ENCODE measurements around the gene IQCF6. TPM values are rescaled to one million over a fixed set of nuclear protein-coding genes. Genes with fewer than 3 reads are reported as not detected.
A peak's percentile ranks its signal among the peaks of the same experiment; 100 is the strongest.

Gene IQCF6
- not detected for total RNA-seq

DNA sequence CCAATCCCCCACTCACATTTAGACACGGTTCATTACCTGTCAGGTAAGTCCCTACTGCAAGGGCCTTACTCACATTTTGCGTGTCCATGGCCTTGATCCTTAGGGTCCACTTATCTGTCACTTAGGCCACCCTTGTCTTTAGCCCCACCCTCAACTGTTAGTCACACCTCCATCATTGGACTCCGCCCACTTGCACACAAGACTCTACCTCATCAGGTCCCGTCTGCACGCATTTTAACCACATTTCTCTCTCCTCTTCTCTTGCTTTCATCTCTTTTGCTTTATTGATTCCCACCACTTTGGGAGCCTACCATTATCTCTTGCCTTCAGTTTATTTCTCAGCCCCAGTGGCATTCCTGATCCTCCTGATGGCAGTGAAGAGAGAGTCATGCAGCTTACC lies at the start of gene IQCF6:
TSS of gene IQCF6 (minus strand) at position 101 of the 400 bp plus-strand sequence. CDS start at position 88, 13 bp downstream.
- H3K9me3 Mint-ChIP-seq (ENCODE audit: low read depth) = no peaks in the 10 kb centered on the region
- H3K4me1 Mint-ChIP-seq = no peaks in the 10 kb centered on the region
- H3K27me3 Mint-ChIP-seq = peaks cover 23% of the 10 kb centered on the region
- no peak within 1 kb of the TSS for H3K27ac Mint-ChIP-seq
- no peak within 1 kb of the TSS for H3K4me3 Mint-ChIP-seq
- no peak for ATAC-seq
- CTCF ChIA-PET = no interaction called here
- no peak for DNase-seq
- H3K36me3 Mint-ChIP-seq = no peaks in the 10 kb centered on the region

DNA sequence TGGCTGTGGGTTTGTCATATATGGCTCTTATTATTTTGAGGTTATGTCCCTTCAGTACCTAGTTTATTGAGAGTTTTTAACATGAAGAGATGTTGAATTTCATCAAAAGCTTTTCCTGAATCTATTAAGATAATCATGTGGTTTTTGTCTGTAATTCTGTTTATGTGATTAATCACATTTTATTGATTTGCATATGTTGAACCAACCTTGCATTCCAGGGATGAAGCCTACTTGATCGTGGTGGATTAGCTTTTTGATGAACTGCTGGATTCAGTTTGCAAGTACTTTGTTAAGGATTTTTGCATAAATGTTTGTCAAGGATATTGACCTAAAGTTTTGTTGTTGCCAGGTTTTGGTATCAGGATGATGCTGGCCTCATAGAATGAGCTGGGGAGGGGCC lies 49.3 kb upstream of the IQCF6 start:
- CTCF ChIA-PET = interaction anchor here (1.4 kb wide), 1 partner anchor 97 kb away, joined by 4 read pairs; no protein-coding TSS in a partner anchor
- H3K27ac Mint-ChIP-seq = no peak overlapping the region
- ATAC-seq (no peak), DNase-seq (no peak)
- H3K27me3 Mint-ChIP-seq = peaks cover 30% of the 10 kb centered on the region
- H3K36me3 Mint-ChIP-seq = peaks cover 1% of the 10 kb centered on the region
- H3K4me1 Mint-ChIP-seq = peaks cover 5% of the 10 kb centered on the region
- peaks cover 6% of the 10 kb centered on the region for H3K9me3 Mint-ChIP-seq (ENCODE audit: low read depth)
- H3K4me3 Mint-ChIP-seq = no peak overlapping the region

DNA sequence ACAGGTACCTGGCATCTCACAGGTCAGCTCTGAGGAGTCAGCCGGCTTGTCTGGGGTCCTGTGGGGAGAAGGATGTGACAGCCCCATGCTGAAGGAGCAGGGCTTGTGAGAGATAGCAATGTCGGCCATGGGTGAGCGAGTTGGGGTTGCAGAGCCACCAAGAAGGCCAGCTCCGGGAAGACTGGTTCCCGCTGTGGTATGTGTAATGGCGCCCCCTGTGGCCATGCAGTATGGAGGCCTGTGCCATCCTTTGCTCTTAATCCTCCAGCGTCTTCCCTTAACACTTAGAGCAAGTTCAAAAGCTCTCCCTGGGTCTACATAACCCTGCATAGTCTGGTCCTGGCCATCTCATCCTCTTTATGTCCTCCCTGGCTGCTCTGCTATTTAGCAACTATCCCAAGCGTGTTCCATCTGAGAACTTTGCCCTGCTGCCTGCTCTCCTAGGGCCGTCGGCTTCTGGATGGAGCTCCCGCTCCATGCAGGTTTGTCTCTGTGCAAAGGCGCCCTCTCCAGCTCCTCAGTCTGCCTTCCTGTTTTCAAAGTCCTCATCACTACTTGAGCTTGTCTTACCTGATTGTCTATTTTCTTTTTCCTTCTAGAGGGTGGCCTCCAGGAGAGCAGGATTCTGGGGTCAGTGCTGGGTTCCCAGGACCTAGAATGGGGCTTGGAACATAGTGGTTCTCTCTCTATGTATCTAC lies 40.8 kb upstream of the IQCF6 start:
- CTCF ChIA-PET = interaction anchor here (0.6 to 0.7 kb wide), 2 partner anchors 20 to 27 kb away, joined by 3 read pairs; no protein-coding TSS in a partner anchor
- peaks cover 4% of the 10 kb centered on the region for H3K9me3 Mint-ChIP-seq (ENCODE audit: low read depth)
- DNase-seq = no peak
- H3K36me3 Mint-ChIP-seq = peaks cover 3% of the 10 kb centered on the region
- H3K27ac Mint-ChIP-seq = no peak overlapping the region
- peaks cover 46% of the 10 kb centered on the region for H3K27me3 Mint-ChIP-seq
- no peak for ATAC-seq
- peaks cover 31% of the 10 kb centered on the region for H3K4me1 Mint-ChIP-seq
- no peak overlapping the region for H3K4me3 Mint-ChIP-seq

DNA sequence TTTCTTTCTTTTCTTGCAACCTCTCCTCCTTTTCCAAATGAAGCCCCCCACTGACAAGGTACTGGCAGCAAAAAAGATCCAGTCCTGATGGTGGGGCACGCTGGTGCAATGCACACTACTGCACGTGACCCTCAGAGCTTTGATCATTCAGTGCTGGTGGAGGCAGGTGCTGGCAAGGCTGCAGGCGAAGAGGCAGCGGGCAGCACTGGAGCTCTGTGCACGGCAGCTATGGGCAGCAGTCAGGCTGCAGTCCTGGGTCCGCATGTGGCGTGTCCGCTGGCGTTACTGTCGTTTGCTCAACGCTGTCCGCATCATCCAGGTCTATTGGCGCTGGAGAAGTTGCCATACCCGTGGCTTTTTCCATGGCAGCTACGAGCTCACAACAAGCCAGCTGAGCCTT lies 40.1 kb upstream of the IQCF6 start:
- H3K27me3 Mint-ChIP-seq = peaks cover 46% of the 10 kb centered on the region
- CTCF ChIA-PET = interaction anchor here (0.7 kb wide), 1 partner anchor 19 kb away, joined by 3 read pairs; no protein-coding TSS in a partner anchor
- no peak for ATAC-seq
- peaks cover 31% of the 10 kb centered on the region for H3K4me1 Mint-ChIP-seq
- peaks cover 3% of the 10 kb centered on the region for H3K36me3 Mint-ChIP-seq
- H3K27ac Mint-ChIP-seq = no peak overlapping the region
- peaks cover 4% of the 10 kb centered on the region for H3K9me3 Mint-ChIP-seq (ENCODE audit: low read depth)
- H3K4me3 Mint-ChIP-seq = no peak overlapping the region
- DNase-seq = no peak

DNA sequence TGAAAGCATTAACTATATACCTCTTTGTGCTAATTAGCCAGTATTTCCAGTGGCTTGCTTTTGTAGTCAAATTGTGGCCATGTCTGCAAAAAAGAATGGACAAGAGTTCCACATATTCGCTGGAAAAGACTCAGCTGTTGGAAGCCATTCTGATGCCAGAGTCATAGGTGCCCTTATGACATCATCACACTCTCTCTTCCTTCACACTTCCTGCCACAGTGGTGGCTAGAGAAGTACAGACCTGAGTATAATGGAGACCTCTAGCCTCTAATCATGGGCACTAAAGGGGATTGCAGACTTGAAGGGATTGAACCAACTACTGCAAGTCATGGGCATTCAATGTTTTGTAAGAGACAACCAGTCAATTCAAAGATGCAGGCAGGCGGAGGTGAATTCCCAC lies 38.3 kb upstream of the IQCF6 start:
- Mint-ChIP-seq H3K36me3 (peaks cover 3% of the 10 kb centered on the region), H3K4me3 (no peak overlapping the region), H3K9me3 (ENCODE audit: low read depth) (peaks cover 4% of the 10 kb centered on the region), H3K4me1 (peaks cover 24% of the 10 kb centered on the region), H3K27ac (no peak overlapping the region), H3K27me3 (peaks cover 43% of the 10 kb centered on the region)
- no peak for DNase-seq
- no peak for ATAC-seq
- CTCF ChIA-PET = no interaction called here

DNA sequence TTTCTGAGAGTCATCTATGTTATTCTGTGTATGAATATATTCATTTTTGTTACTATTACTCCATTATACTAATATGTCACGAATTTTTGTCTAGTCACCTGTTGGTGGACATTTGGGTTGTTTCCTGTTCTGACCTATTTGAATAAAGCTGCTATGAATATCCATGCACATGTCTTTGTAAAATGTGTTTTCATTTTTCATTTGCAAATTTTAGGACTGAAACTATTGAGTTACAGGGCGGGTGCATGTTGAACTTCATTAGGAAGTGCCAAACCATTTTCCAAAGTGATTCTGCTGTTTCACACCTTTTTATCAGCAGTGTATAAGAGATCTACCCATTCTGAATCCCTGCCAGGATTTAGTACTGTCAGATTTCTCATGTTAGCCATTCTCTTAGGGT lies 37.7 kb upstream of the IQCF6 start:
- H3K9me3 Mint-ChIP-seq (ENCODE audit: low read depth) = peaks cover 2% of the 10 kb centered on the region
- H3K27me3 Mint-ChIP-seq = peaks cover 41% of the 10 kb centered on the region
- peaks cover 2% of the 10 kb centered on the region for H3K36me3 Mint-ChIP-seq
- no peak overlapping the region for H3K4me3 Mint-ChIP-seq
- ATAC-seq (no peak), DNase-seq (no peak)
- CTCF ChIA-PET = no interaction called here
- H3K27ac Mint-ChIP-seq = no peak overlapping the region
- peaks cover 23% of the 10 kb centered on the region for H3K4me1 Mint-ChIP-seq

DNA sequence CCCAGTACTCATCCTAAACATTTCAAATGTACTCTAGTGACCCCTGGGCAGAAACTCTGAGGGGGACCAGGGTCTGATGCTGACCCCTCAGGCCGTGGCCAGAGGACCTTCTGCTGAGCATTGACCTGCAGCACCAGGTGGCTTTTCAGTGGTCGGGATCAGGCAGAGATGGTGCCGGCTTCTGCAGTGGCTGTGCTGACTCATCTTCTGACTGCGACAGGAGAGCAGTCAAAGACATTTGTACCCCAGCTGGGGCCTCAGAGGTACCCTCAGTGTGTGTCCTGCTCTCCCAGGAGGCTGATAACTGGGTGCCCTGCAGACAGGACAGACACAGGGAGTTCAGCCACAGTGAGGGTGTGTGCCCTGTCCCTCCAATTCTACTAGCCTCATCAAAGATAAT lies 36.6 kb upstream of the IQCF6 start:
- H3K36me3 Mint-ChIP-seq = no peaks in the 10 kb centered on the region
- no peak overlapping the region for H3K27ac Mint-ChIP-seq
- peaks cover 39% of the 10 kb centered on the region for H3K27me3 Mint-ChIP-seq
- CTCF ChIA-PET = no interaction called here
- no peaks in the 10 kb centered on the region for H3K9me3 Mint-ChIP-seq (ENCODE audit: low read depth)
- DNase-seq (no peak), ATAC-seq (no peak)
- no peak overlapping the region for H3K4me3 Mint-ChIP-seq
- peaks cover 17% of the 10 kb centered on the region for H3K4me1 Mint-ChIP-seq

DNA sequence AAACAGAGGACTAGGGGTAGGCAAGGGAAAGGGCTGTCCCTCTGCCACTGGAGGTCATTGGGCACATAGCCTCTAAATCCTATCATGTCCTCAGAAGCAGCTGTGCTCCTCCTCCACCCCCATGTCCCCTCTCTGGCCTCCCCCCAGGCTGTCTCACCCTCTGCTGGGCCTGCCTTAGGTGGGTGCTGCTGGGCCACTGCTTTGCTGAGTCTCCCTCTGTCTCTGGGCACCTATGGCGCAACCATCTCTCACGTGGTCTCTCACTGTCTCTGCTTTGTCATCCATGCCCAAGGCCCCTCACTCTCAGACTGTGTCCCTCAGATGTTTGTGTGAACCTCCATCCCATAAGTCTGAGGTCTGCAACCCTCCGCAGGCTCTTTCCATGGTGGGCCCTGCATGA lies 35.0 kb upstream of the IQCF6 start:
- Mint-ChIP-seq H3K36me3 (no peaks in the 10 kb centered on the region), H3K4me1 (peaks cover 16% of the 10 kb centered on the region), H3K27ac (no peak overlapping the region), H3K27me3 (peaks cover 37% of the 10 kb centered on the region), H3K9me3 (ENCODE audit: low read depth) (no peaks in the 10 kb centered on the region), H3K4me3 (no peak overlapping the region)
- ATAC-seq = no peak
- DNase-seq = no peak
- CTCF ChIA-PET = interaction anchor here (1.5 kb wide), 1 partner anchor 9 kb away, joined by 3 read pairs; no protein-coding TSS in a partner anchor

DNA sequence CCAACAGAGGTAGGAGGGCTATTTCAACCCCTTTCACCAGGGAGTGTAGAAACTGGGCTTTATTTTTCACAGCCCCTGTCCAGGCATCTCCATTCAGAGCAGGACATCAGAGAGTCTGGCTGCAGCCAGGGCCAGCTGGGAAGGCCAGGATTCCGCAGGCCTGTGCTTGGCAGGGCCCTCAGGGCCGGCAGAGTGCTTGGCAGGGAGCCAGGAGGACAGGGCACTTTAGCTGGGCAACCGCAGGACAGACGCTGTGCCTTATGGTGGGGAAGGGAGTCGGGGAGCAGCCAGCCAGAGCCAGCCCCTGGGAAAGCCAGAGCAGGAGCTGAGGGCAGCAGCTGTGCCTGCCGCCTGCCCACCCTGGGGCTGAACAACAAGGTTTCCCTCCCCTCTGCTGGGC lies 34.5 kb upstream of the IQCF6 start:
- H3K36me3 Mint-ChIP-seq = no peaks in the 10 kb centered on the region
- DNase-seq = no peak
- no peaks in the 10 kb centered on the region for H3K9me3 Mint-ChIP-seq (ENCODE audit: low read depth)
- H3K4me3 Mint-ChIP-seq = no peak overlapping the region
- no peak for ATAC-seq
- peaks cover 34% of the 10 kb centered on the region for H3K27me3 Mint-ChIP-seq
- H3K4me1 Mint-ChIP-seq = peaks cover 16% of the 10 kb centered on the region
- no peak overlapping the region for H3K27ac Mint-ChIP-seq
- CTCF ChIA-PET = interaction anchor here (1.3 kb wide), 1 partner anchor 15 kb away, joined by 3 read pairs; no protein-coding TSS in a partner anchor

DNA sequence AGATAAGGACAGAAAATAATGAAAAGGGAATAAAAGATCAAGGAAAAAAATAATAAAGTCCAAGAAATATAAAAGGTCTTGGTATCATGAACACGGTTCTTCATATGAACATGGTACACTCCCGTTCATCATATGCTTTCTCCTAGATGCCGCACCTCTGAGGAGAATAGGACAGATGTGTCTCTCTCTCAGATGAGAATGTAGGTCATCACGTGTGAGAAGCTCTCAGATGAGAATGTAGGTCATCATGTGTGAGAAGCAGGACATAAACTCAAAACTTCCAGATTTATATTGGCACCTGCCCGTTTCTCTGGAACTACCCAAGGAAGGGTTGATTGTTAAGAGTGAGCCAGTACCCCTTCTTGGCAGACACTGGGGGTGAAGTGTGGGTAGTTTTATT lies 29.9 kb upstream of the IQCF6 start:
- peaks cover 7% of the 10 kb centered on the region for H3K4me1 Mint-ChIP-seq
- ATAC-seq (no peak), DNase-seq (no peak)
- CTCF ChIA-PET = no interaction called here
- no peak overlapping the region for H3K4me3 Mint-ChIP-seq
- H3K27ac Mint-ChIP-seq = no peak overlapping the region
- H3K9me3 Mint-ChIP-seq (ENCODE audit: low read depth) = peaks cover 3% of the 10 kb centered on the region
- H3K27me3 Mint-ChIP-seq = peaks cover 13% of the 10 kb centered on the region
- H3K36me3 Mint-ChIP-seq = no peaks in the 10 kb centered on the region

DNA sequence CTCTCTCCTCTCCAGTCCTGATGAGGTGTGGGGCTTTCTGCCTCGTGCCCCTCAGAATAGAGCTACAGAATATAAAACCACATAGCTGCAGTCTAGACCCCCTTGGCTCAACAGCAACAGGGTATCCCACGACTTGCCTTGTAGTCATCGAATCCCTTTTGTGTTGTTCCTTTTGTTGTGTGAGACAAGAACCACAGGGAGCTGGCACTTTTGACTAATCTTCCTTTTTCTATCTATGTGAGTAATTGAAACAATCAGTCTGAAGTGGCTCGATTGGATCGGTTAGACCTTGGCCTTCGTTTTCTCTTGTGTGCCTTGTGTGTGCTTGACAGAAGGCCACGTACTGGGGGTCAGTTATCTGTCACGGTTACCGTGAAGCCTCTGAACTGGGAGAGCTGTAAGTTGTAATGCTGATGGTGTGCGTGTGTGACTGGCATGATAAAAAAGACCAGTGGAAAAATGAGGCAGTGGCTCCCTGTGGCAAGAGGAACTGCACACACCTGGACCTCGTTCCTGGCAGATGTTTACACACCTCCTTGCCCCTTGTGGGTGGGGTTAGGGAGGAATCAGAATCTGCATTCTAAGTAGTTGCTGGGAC lies 23.2 kb upstream of the IQCF6 start:
- ATAC-seq (no peak), DNase-seq (no peak)
- Mint-ChIP-seq H3K27ac (no peak overlapping the region), H3K4me3 (no peak overlapping the region), H3K36me3 (no peaks in the 10 kb centered on the region), H3K9me3 (ENCODE audit: low read depth) (no peaks in the 10 kb centered on the region), H3K27me3 (peaks cover 15% of the 10 kb centered on the region), H3K4me1 (peaks cover 40% of the 10 kb centered on the region)
- CTCF ChIA-PET = interaction anchor here (0.8 to 12.1 kb wide), 6 partner anchors 9 to 334 kb away, joined by 3 to 128 read pairs (median 4); no protein-coding TSS in a partner anchor

DNA sequence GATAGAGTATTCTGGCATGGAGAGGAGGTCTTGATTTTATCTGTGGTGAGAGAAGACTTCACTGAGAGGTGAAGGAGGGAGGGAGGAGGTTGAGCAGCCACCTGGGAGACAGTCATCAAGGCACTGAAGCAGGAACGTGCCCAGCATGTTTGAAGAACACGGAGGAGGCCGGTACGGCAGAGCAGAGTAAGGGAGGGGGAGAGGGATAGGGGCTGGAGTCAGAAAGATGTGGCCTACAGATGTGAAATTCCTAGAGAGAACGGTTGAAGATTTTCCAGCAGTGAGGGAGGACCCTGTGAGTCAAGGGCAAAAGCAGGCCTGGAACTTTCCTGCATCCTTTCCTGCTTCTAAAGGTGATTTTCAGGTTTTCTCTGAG lies 21.7 kb upstream of the IQCF6 start:
- Mint-ChIP-seq H3K36me3 (peaks cover 4% of the 10 kb centered on the region), H3K9me3 (ENCODE audit: low read depth) (no peaks in the 10 kb centered on the region), H3K27me3 (peaks cover 14% of the 10 kb centered on the region), H3K4me3 (no peak overlapping the region), H3K27ac (no peak overlapping the region), H3K4me1 (peaks cover 52% of the 10 kb centered on the region)
- CTCF ChIA-PET = interaction anchor here (0.8 to 12.1 kb wide), 15 partner anchors 8 to 348 kb away, joined by 3 to 128 read pairs (median 4); partner anchors contain the start of gene RRP9
- no peak for ATAC-seq
- no peak for DNase-seq

DNA sequence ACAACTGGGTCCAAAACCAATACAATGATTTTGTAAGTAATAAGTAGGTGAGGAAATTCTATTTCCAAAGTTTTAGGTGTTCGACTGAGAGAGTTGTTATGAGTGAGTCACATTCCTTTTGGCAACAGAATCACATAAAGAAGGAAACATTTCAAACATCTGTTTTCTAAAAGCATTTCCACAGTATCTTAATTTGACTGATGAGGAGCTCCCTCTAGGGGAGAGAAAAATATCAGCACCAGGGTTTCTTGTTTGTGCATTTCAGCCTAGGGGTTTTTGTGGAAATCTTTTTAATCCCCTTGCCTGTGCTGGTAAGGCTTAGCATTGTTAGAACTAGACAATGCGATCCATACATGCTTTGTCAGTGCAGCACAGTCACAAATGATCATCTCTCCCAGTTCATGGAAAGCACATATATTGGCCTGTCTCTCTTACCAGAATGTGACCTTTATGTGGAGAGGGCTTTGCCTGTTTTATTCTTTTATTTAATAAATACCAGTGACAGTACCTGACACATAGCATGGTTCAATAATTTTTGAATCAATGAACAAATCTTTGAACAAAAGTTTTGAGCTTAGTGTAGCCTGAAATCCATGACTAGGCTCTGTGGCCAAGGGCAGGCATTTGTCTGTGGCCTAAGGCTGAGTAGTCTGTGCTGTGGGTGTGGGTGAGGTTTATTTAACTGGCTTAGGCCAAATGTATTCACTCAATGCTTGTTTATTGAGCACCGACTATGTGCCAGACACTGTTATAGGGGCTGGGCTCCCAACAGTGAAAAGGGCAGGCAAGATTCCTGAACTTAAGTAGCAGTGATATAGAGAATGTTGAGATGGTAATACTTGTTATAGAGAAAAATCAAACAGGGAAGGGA lies 21.1 kb upstream of the IQCF6 start:
- H3K36me3 Mint-ChIP-seq = peaks cover 6% of the 10 kb centered on the region
- H3K27me3 Mint-ChIP-seq = peaks cover 14% of the 10 kb centered on the region
- ATAC-seq (peak; percentile 54), DNase-seq (peak; percentile 38)
- no peaks in the 10 kb centered on the region for H3K9me3 Mint-ChIP-seq (ENCODE audit: low read depth)
- H3K4me3 Mint-ChIP-seq = no peak overlapping the region
- H3K27ac Mint-ChIP-seq = no peak overlapping the region
- H3K4me1 Mint-ChIP-seq = peaks cover 52% of the 10 kb centered on the region
- CTCF ChIA-PET = interaction anchor here (0.6 to 12.1 kb wide), 22 partner anchors 12 to 410 kb away, joined by 3 to 128 read pairs (median 4); partner anchors contain the start of genes DUSP7 and RRP9
